ENCODE results near the gene NCKAP5. TPM values are rescaled to one million over a fixed set of nuclear protein-coding genes. Genes with fewer than 3 reads are reported as not detected.

The NCKAP5 gene
- total RNA-seq, 1 experiment from 2014 or later = not detected

- no peak for DNase-seq (ENCODE audit: unreplicated experiment)
- ChIA-PET POLR2A (no interaction called here), CTCF (no interaction called here)
- no peak overlapping the region for H3K4me3 Mint-ChIP-seq (ENCODE audit: unreplicated experiment)
- H3K36me3 Mint-ChIP-seq (ENCODE audit: insufficient read depth, unreplicated experiment) = no peaks in the 10 kb centered on the region
- peaks cover 10% of the 10 kb centered on the region for H3K9me3 Mint-ChIP-seq (ENCODE audit: unreplicated experiment)
- no peaks in the 10 kb centered on the region for H3K4me1 Mint-ChIP-seq (ENCODE audit: insufficient read depth, unreplicated experiment)
- intact Hi-C loops (cut with micrococcal nuclease) = no loop called here
- H3K27me3 Mint-ChIP-seq (ENCODE audit: insufficient read depth, unreplicated experiment) = no peaks in the 10 kb centered on the region
- no TSS peak for BruUV-seq (replicated peaks)
- TF ChIP-seq CTCF (IDR thresholded peaks at IDR 0.05; ENCODE audit: unreplicated experiment) = no peak
- no peak overlapping the region for H3K27ac Mint-ChIP-seq (ENCODE audit: low read depth, unreplicated experiment)
Measured at GRCh38 chr2:133122529-133122928, 445.7 kb downstream of the NCKAP5 start.

GRCh38 chr2:133120310-133120709 is 448.0 kb downstream of the NCKAP5 start:
- Mint-ChIP-seq H3K27me3 (ENCODE audit: insufficient read depth, unreplicated experiment) (no peaks in the 10 kb centered on the region), H3K27ac (ENCODE audit: low read depth, unreplicated experiment) (no peak overlapping the region), H3K4me3 (ENCODE audit: unreplicated experiment) (no peak overlapping the region), H3K4me1 (ENCODE audit: insufficient read depth, unreplicated experiment) (no peaks in the 10 kb centered on the region), H3K9me3 (ENCODE audit: unreplicated experiment) (peaks cover 5% of the 10 kb centered on the region), H3K36me3 (ENCODE audit: insufficient read depth, unreplicated experiment) (no peaks in the 10 kb centered on the region)
- no peak for DNase-seq (ENCODE audit: unreplicated experiment)
- ChIA-PET POLR2A (no interaction called here), CTCF (no interaction called here)
- TF ChIP-seq CTCF (IDR thresholded peaks at IDR 0.05; ENCODE audit: unreplicated experiment) = no peak
- no TSS peak for BruUV-seq (replicated peaks)
- intact Hi-C loops (cut with micrococcal nuclease) = no loop called here

GRCh38 chr2:133110201-133110600 is 458.1 kb downstream of the NCKAP5 start:
- Mint-ChIP-seq H3K4me1 (ENCODE audit: insufficient read depth, unreplicated experiment) (no peaks in the 10 kb centered on the region), H3K27ac (ENCODE audit: low read depth, unreplicated experiment) (no peak overlapping the region), H3K4me3 (ENCODE audit: unreplicated experiment) (no peak overlapping the region), H3K36me3 (ENCODE audit: insufficient read depth, unreplicated experiment) (peaks cover 5% of the 10 kb centered on the region), H3K27me3 (ENCODE audit: insufficient read depth, unreplicated experiment) (no peaks in the 10 kb centered on the region), H3K9me3 (ENCODE audit: unreplicated experiment) (peaks cover 46% of the 10 kb centered on the region)
- no TSS peak for BruUV-seq (replicated peaks)
- TF ChIP-seq CTCF (IDR thresholded peaks at IDR 0.05; ENCODE audit: unreplicated experiment) = no peak
- intact Hi-C loops (cut with micrococcal nuclease) = no loop called here
- ChIA-PET POLR2A (no interaction called here), CTCF (no interaction called here)
- DNase-seq (ENCODE audit: unreplicated experiment) = no peak

- ChIA-PET POLR2A (no interaction called here), CTCF (no interaction called here)
- no peak for TF ChIP-seq CTCF (IDR thresholded peaks at IDR 0.05; ENCODE audit: unreplicated experiment)
- Mint-ChIP-seq H3K36me3 (ENCODE audit: insufficient read depth, unreplicated experiment) (peaks cover 5% of the 10 kb centered on the region), H3K4me1 (ENCODE audit: insufficient read depth, unreplicated experiment) (no peaks in the 10 kb centered on the region), H3K27me3 (ENCODE audit: insufficient read depth, unreplicated experiment) (no peaks in the 10 kb centered on the region), H3K9me3 (ENCODE audit: unreplicated experiment) (peaks cover 49% of the 10 kb centered on the region), H3K4me3 (ENCODE audit: unreplicated experiment) (no peak overlapping the region), H3K27ac (ENCODE audit: low read depth, unreplicated experiment) (no peak overlapping the region)
- DNase-seq (ENCODE audit: unreplicated experiment) = peak; percentile 39
- BruUV-seq (replicated peaks) = no TSS peak
- intact Hi-C loops (cut with micrococcal nuclease) = no loop called here
Measured at GRCh38 chr2:133109772-133110171, 458.5 kb downstream of the NCKAP5 start.

Measured in MCF 10A (cell line).